ENCODE data around the gene MAP7D3.
A peak's percentile ranks its signal among the peaks of the same experiment; 100 is the strongest.
"Not testable (repeated sequence)": the region's sequence is repeated elsewhere in the genome, so short reads cannot be mapped to it uniquely, and the experiment has no call there.

The MAP7D3 gene

DNA sequence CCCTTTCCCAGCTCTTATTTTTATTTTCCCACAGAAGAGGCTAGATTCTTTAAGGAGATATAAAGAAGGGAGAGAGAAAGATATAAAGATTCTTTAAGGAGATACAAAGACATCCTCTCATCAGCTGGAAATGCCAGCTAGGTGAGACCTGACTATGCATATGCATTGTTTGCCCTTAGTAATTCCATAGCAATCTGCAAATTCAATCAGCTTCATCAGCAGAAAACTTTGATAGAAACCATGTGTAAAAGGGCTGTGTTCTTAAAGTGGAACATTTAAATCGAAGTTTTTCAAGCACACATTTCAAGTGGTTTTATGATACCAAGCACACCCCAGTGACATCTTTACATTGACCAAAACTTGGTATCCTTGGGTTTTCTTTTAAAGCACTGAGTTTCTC, 79.8 kb downstream of the MAP7D3 start:
- no peak for DNase-seq

GRCh38 chrX:136170139-136170800, 80.9 kb downstream of the MAP7D3 start:
- peak; percentile 34 for DNase-seq

DNA sequence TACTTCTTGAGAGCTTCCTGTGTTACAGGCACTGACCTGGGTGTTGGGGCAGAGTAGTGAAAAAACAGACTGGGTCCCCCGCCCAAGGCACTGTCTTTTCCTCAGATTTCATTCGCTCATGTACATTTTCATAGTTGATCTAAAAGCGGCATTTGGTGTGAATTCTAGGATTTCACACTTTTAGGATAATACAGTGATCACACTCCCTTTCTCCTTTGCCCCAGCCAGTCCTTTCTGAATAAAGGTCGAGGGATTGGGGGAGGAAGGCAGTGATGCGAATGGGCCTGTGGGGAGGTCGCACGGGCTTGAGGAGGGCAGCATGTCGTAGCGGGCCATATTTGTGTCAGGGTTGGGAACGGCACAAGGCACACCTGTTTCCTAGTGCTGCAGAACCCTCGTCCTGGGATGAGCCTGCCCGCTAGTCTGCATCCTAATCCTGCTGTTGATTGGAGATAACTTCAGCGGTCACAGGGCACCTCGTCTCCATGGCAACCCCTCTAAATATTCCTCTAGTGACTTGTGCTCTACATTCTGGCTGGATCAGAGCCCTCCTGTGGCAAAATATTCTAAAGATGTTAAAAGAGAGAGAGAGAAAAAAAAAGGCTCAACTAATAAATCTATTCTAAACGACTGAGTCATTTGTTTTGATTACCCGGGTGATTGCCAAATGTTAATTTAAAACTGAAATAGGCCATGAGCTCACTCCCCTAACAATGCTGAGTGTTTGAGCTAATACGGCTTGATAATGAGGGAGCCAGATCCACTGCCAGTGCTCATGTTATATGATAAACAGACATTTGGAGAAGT, 82.1 kb downstream of the MAP7D3 start:
- DNase-seq: peak; percentile 93

DNA sequence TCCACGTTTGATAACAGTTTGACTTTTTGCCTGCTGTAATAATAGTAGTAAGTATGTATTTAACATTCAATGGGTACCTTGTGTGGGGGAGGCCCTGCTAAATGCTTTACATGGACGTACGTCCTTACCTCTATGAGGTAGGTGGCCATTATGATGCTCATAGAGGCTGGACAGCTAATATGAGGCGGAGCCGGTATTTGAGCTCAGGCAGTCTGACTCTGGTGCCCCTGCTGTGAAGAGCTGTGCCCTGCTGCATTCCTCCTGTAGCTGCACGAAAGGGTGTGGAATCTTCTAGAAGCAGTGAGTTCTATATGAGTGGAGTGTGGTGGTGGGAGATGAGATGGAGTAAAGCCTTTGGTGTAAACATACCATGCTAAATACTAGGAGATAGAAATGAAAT, 83.2 kb downstream of the MAP7D3 start:
- not testable (repeated sequence) for DNase-seq

- peak; percentile 43 for DNase-seq
Measured at GRCh38 chrX:136166221-136166855, 84.9 kb downstream of the MAP7D3 start.

DNA sequence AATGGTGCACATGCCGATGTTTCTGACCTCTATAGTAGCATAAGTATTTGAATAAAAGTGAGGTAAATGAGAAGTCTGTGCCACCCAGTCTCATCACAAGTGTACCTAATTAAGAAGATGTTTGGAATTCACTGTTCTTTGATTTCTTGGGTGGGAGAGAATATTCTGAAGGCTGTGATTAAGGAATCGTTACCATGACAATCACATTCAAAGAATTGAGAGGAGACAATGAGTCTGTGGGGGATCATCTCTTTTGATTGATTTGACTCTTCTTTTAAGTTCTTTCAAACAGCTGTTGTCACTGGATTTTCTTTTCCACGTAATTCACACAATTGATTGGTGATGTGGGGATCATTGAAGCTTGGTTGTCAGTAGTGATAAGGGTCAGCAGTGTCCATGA, 85.8 kb downstream of the MAP7D3 start:
- no peak for DNase-seq

- DNase-seq: peak; percentile 47
Measured at GRCh38 chrX:136163689-136164088, 87.5 kb downstream of the MAP7D3 start.

Measured in fibroblast of upper back skin (primary cell).